HepG2 (cell line): Measurements from ENCODE around the gene WDHD1. TPM values are rescaled to one million over a fixed set of nuclear protein-coding genes. Genes with fewer than 3 reads are reported as not detected.

Experiments
- DDIT3 ChIP-seq: sonication (generic); formaldehyde crosslinking; IDR thresholded peaks from 2 replicates; pipeline ENCODE4 v1.4.0; 2020; ENCODE audit warnings: mild to moderate bottlenecking, missing genetic modification reagents
- DMTF1 ChIP-seq: sonication (generic); formaldehyde crosslinking; IDR thresholded peaks from 2 replicates; pipeline ENCODE4 v1.4.0; 2020; ENCODE audit warnings: mild to moderate bottlenecking, missing genetic modification reagents
- GMEB2 ChIP-seq: IDR thresholded peaks from 2 replicates; pipeline ENCODE4 v1.6.1; 2016; ENCODE audit warnings: missing biosample characterization, missing genetic modification reagents, low read depth
- KDM3A ChIP-seq: IDR thresholded peaks from 2 replicates; pipeline ENCODE4 v1.6.1; 2018; ENCODE audit warnings: low read depth, missing compliant biosample characterization
- MTA1 ChIP-seq: sonication (generic); formaldehyde crosslinking; IDR thresholded peaks from 2 replicates; pipeline ENCODE4 v1.4.0; 2020; ENCODE audit warnings: missing genetic modification reagents, mild to moderate bottlenecking, borderline replicate concordance
- NPAS2 ChIP-seq: sonication (generic); formaldehyde crosslinking; IDR thresholded peaks from 2 replicates; pipeline ENCODE4 v1.8.0; 2022; ENCODE audit warnings: mild to moderate bottlenecking, missing genetic modification reagents, borderline replicate concordance
- NR0B2 ChIP-seq: sonication (generic); formaldehyde crosslinking; IDR thresholded peaks from 2 replicates; pipeline ENCODE4 v1.4.0; 2020; ENCODE audit warnings: mild to moderate bottlenecking, missing genetic modification reagents
- PATZ1 ChIP-seq: sonication (generic); formaldehyde crosslinking; IDR thresholded peaks from 2 replicates; pipeline ENCODE4 v1.4.0; 2020; ENCODE audit warnings: missing genetic modification reagents
- POGZ ChIP-seq: sonication (generic); formaldehyde crosslinking; IDR thresholded peaks from 2 replicates; pipeline ENCODE4 v1.4.0; 2020; ENCODE audit warnings: mild to moderate bottlenecking, missing genetic modification reagents
- REXO4 ChIP-seq: sonication (generic); formaldehyde crosslinking; IDR thresholded peaks from 2 replicates; pipeline ENCODE4 v1.8.0; 2022; ENCODE audit warnings: missing genetic modification reagents, mild to moderate bottlenecking, borderline replicate concordance
- TOPORS ChIP-seq: sonication (generic); formaldehyde crosslinking; IDR thresholded peaks from 2 replicates; pipeline ENCODE4 v1.8.0; 2023; ENCODE audit warnings: mild to moderate bottlenecking, missing genetic modification reagents
- ZBTB26 ChIP-seq: IDR thresholded peaks from 2 replicates; pipeline ENCODE4 v1.6.1; 2016; ENCODE audit warnings: missing compliant biosample characterization, missing genetic modification reagents, borderline replicate concordance
- ZFP36L2 ChIP-seq: sonication (generic); formaldehyde crosslinking; IDR thresholded peaks from 2 replicates; pipeline ENCODE4 v1.4.0; 2020; ENCODE audit warnings: missing genetic modification reagents
- ZIK1 ChIP-seq: sonication (generic); formaldehyde crosslinking; IDR thresholded peaks from 2 replicates; pipeline ENCODE4 v1.5.0; 2020; ENCODE audit warnings: mild to moderate bottlenecking, low read depth, missing genetic modification reagents, borderline replicate concordance
- ZNF180 ChIP-seq: sonication (generic); formaldehyde crosslinking; IDR thresholded peaks from 2 replicates; pipeline ENCODE4 v1.4.0; 2020; ENCODE audit warnings: low read depth, missing genetic modification reagents, borderline replicate concordance
- ZNF232 ChIP-seq: sonication (generic); formaldehyde crosslinking; IDR thresholded peaks from 2 replicates; pipeline ENCODE4 v1.4.0; 2020; ENCODE audit warnings: missing genetic modification reagents, borderline replicate concordance
- ZNF670 ChIP-seq: sonication (generic); formaldehyde crosslinking; IDR thresholded peaks from 2 replicates; pipeline ENCODE4 v1.8.0; 2022; ENCODE audit warnings: mild to moderate bottlenecking, missing genetic modification reagents, borderline replicate concordance
- ZSCAN31 ChIP-seq: sonication (generic); formaldehyde crosslinking; IDR thresholded peaks from 2 replicates; pipeline ENCODE4 v1.5.0; 2020; ENCODE audit warnings: low read depth, mild to moderate bottlenecking, missing genetic modification reagents
- polyA plus RNA-seq, 8 experiments: library from polyadenylated mRNA; depleted of rRNA in 3 of 8; stranded (reverse) in 7 of 8; unstranded in 1 of 8; fragments of >200 nt; fragmentation: Illumina TruSeq in 4 of 8; extraction: Trizol in 4 of 8; gene quantifications; 2 replicates each; pipeline versions ENCODE4 v1.2.1 to v1.2.3, GENCODE V29; 2011 to 2016; ENCODE audit warnings: low read depth in 4 of 8, missing spikeins in 1 of 8, mixed read lengths in 1 of 8; ENCODE audit not compliant: insufficient read depth in 1 of 8
- total RNA-seq, 5 experiments: library from RNA; depleted of rRNA; stranded (reverse); fragments of >200 nt; fragmentation: Illumina TruSeq; extraction: Trizol; gene quantifications; 2 replicates each; pipeline ENCODE4 v1.2.3, GENCODE V29; 2016; ENCODE audit warnings: low read depth in 1 of 5

WDHD1 gene
- total and polyA plus RNA-seq, 2 of the 13 experiments (the other 11 are each of a cell fraction or from before 2014, with no cell fraction given), result 5.5 to 27.5 TPM

GRCh38 chr14:54944737-54945391 is 82.0 kb downstream of the WDHD1 start (continued):
- TF ChIP-seq ZBTB26 (no peak), ZIK1 (no peak), ZNF670 (CRISPR knock-in tag) (no peak), ZFP36L2 (CRISPR knock-in tag) (no peak), KDM3A (CRISPR knock-in tag) (no peak), MTA1 (CRISPR knock-in tag) (no peak), ZSCAN31 (CRISPR knock-in tag) (0 out of 2 replicates have a peak, but pooled peaks have one; percentile 36), DMTF1 (CRISPR knock-in tag) (no peak), REXO4 (CRISPR knock-in tag) (no peak), NR0B2 (CRISPR knock-in tag) (no peak), PATZ1 (CRISPR knock-in tag) (no peak), GMEB2 (no peak), ZNF232 (CRISPR knock-in tag) (no peak), TOPORS (no peak), ZNF180 (CRISPR knock-in tag) (no peak), NPAS2 (CRISPR knock-in tag) (no peak), DDIT3 (CRISPR knock-in tag) (no peak), POGZ (CRISPR knock-in tag) (peak; percentile 88)
